Muscle layer of colon (tissue), 2 donors: Measurements from ENCODE around the gene COX10.
"Not testable (repeated sequence)": the region's sequence is repeated elsewhere in the genome, so short reads cannot be mapped to it uniquely, and the experiment has no call there.

Experiments
- H3K27ac ChIP-seq: one replicate; pipeline ENCODE4 v1.7.0; 2013; ENCODE audit warnings: low read depth, mild to moderate bottlenecking, low read length, moderate library complexity
- H3K27me3 ChIP-seq, 2 donors: one replicate each; pipeline ENCODE4 v1.7.0; 2013; ENCODE audit warnings: low read length in 2 of 2, mild to moderate bottlenecking in 2 of 2; ENCODE audit not compliant: insufficient read depth in 2 of 2, control insufficient read depth in 1 of 2
- H3K36me3 ChIP-seq: one replicate; pipeline ENCODE4 v1.7.0; 2013; ENCODE audit warnings: mild to moderate bottlenecking, low read length; ENCODE audit not compliant: insufficient read depth
- H3K4me1 ChIP-seq: one replicate; pipeline ENCODE4 v1.7.0; 2013; ENCODE audit warnings: mild to moderate bottlenecking, low read length; ENCODE audit not compliant: insufficient read depth
- H3K4me3 ChIP-seq, 2 donors: one replicate each; pipeline ENCODE4 v1.7.0; 2013; ENCODE audit warnings: low read length in 2 of 2, low read depth in 1 of 2, mild to moderate bottlenecking in 1 of 2, moderate library complexity in 1 of 2
- H3K9ac ChIP-seq: one replicate; pipeline ENCODE4 v1.7.0; 2013; ENCODE audit warnings: low read length
- H3K9me3 ChIP-seq: one replicate; pipeline ENCODE4 v1.7.0; 2013; ENCODE audit warnings: mild to moderate bottlenecking, low read length
- donor health status: abdominal sarcoma.
- donor health status: Adenocarcinoma of cecum.

Gene COX10

DNA sequence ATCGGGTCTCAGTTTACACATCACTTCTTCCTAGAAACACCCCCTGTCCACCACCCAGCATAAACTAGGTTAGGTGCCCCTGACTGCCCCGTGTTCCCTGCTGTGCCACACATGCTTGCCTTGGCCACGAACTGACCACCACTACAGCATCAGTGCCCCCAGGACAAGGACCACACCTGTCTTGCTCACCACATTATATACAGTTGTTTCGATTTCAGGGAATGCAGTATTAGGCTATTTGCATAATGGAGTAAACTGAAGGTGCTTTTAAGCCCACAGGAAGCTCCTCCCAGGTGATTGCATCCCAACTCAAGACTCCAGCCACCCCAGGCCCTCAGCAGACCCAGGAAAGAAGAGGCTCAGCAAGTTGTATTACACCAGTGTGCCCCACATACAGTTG lies 117.1 kb downstream of the COX10 start:
- H3K9me3 ChIP-seq, H3K36me3 ChIP-seq, H3K27ac ChIP-seq, H3K4me3 ChIP-seq, H3K9ac ChIP-seq, H3K4me1 ChIP-seq, H3K27me3 ChIP-seq: not testable (repeated sequence)

DNA sequence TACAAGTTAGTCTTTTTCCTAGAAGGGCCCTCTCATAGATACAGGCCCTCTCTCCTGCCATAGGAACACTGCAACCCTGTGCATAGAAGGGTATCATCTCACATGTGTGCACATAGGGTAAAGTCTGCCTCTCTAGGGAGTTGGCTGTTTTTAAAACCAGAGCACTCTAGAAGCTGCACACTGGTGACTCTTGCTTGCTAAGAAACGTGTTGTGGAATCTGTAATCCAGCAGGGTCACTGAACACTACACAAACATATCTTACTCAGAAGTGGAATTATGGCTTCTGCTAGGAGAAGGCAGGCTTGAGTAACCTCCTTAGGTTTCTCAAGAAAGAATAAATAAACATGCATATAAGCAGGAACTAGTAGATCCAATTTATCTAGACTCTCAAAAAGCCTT lies 121.5 kb downstream of the COX10 start:
- H3K4me1 ChIP-seq, H3K4me3 ChIP-seq, H3K27me3 ChIP-seq, H3K9ac ChIP-seq, H3K9me3 ChIP-seq, H3K27ac ChIP-seq, H3K36me3 ChIP-seq: not testable (repeated sequence)

DNA sequence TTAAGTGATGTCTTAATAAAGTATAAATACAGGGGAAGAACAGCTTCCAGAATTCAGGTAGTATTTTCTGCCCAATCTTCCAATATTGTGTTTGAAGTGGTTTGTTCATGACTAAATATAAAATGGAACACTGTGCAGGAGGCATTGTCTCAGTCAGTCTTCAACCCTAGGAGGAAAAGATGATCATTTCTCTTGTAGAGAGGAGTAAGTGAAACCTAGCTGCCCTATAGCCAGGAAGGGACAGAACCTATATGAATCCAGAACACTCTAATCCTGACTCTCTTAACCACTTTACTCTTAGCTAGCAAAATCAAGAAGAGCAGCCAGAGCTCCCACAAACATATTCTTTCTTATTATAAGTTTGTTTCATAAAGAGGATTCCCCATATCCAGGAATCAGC lies 122.2 kb downstream of the COX10 start:
- not testable (repeated sequence) for H3K9me3 ChIP-seq, H3K27ac ChIP-seq, H3K36me3 ChIP-seq, H3K9ac ChIP-seq, H3K27me3 ChIP-seq, H3K4me1 ChIP-seq, H3K4me3 ChIP-seq

GRCh38 chr17:14192039-14192438 lies 122.7 kb downstream of the COX10 start:
- not testable (repeated sequence) for H3K9ac ChIP-seq, H3K27me3 ChIP-seq, H3K9me3 ChIP-seq, H3K4me1 ChIP-seq, H3K27ac ChIP-seq, H3K36me3 ChIP-seq, H3K4me3 ChIP-seq

- H3K27ac ChIP-seq, H3K4me1 ChIP-seq: not testable (repeated sequence)
Measured at GRCh38 chr17:14192636-14193344, 123.5 kb downstream of the COX10 start.

GRCh38 chr17:14196377-14196997 lies 127.2 kb downstream of the COX10 start:
- H3K4me1 ChIP-seq = no peaks in the 10 kb centered on the region
- H3K27me3 ChIP-seq = no peaks in the 10 kb centered on the region
- H3K36me3 ChIP-seq = no peaks in the 10 kb centered on the region
- H3K27ac ChIP-seq = no peak overlapping the region
- no peak overlapping the region for H3K9ac ChIP-seq
- no peaks in the 10 kb centered on the region for H3K9me3 ChIP-seq
- H3K4me3 ChIP-seq = no peak overlapping the region

More at GRCh38 chr17:14192636-14193344, 123.5 kb downstream of the COX10 start:
- not testable (repeated sequence) for H3K36me3 ChIP-seq, H3K9ac ChIP-seq, H3K4me3 ChIP-seq, H3K9me3 ChIP-seq, H3K27me3 ChIP-seq

GRCh38 chr17:14197057-14197456 lies 127.8 kb downstream of the COX10 start:
- Histone ChIP-seq H3K4me3 (no peak overlapping the region), H3K9me3 (no peaks in the 10 kb centered on the region), H3K27me3 (no peaks in the 10 kb centered on the region), H3K27ac (no peak overlapping the region), H3K36me3 (no peaks in the 10 kb centered on the region), H3K4me1 (no peaks in the 10 kb centered on the region), H3K9ac (no peak overlapping the region)

DNA sequence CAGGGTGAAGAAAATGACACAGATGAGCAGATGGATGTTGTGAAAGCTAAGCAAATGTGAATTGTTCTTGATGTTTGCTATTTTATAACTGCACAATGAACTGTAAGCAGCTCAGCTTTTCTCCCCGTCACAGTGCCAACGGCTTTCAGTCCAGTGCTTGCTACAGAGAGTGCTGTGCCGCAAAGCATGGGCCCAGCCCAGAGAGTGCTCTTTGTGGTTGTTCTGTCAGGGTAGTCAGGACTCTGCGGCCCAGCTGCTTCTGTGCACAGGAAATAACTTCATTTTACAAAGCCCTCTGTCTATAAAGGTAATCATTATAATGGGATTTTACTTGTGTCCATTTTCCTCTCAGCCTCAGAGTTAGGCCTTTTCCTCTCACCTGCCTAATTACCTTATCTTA lies 128.3 kb downstream of the COX10 start:
- no peak overlapping the region for H3K27ac ChIP-seq
- no peaks in the 10 kb centered on the region for H3K4me1 ChIP-seq
- H3K4me3 ChIP-seq = no peak overlapping the region
- H3K9me3 ChIP-seq = no peaks in the 10 kb centered on the region
- H3K9ac ChIP-seq = no peak overlapping the region
- no peaks in the 10 kb centered on the region for H3K36me3 ChIP-seq
- no peaks in the 10 kb centered on the region for H3K27me3 ChIP-seq

- H3K4me1 ChIP-seq = no peaks in the 10 kb centered on the region
Measured at GRCh38 chr17:14198013-14198412, 128.7 kb downstream of the COX10 start.

GRCh38 chr17:14198575-14198974 lies 129.3 kb downstream of the COX10 start:
- no peak overlapping the region for H3K4me3 ChIP-seq
- H3K4me1 ChIP-seq = no peaks in the 10 kb centered on the region
- H3K27me3 ChIP-seq = no peaks in the 10 kb centered on the region
- no peak overlapping the region for H3K27ac ChIP-seq
- H3K9me3 ChIP-seq = no peaks in the 10 kb centered on the region
- no peak overlapping the region for H3K9ac ChIP-seq
- H3K36me3 ChIP-seq = no peaks in the 10 kb centered on the region

More at GRCh38 chr17:14198013-14198412, 128.7 kb downstream of the COX10 start:
- no peak overlapping the region for H3K9ac ChIP-seq
- no peaks in the 10 kb centered on the region for H3K27me3 ChIP-seq
- no peak overlapping the region for H3K27ac ChIP-seq
- H3K36me3 ChIP-seq = no peaks in the 10 kb centered on the region
- H3K9me3 ChIP-seq = no peaks in the 10 kb centered on the region
- no peak overlapping the region for H3K4me3 ChIP-seq

DNA sequence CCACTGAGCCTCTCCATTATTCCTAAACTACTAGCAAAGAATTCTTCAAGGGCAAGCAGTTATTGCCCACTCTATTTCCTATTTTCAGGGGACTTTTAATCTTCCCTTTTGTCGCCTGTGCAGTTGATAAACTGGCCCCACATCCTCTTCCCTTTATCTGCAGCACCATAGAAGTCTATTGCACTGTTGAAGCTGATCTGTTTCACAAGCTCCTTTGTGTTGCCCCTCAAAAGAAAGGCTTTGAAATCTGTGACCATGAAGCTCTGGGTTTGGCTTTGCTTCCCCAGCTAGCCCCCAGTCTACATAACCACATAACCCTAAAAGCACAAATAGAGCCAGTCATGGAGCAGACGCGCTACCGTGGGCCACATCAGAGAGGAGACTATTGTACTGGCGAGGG lies 130.3 kb downstream of the COX10 start:
- Histone ChIP-seq H3K9me3 (no peaks in the 10 kb centered on the region), H3K4me3 (no peak overlapping the region), H3K36me3 (no peaks in the 10 kb centered on the region), H3K27me3 (no peaks in the 10 kb centered on the region), H3K4me1 (no peaks in the 10 kb centered on the region), H3K27ac (no peak overlapping the region), H3K9ac (no peak overlapping the region)

DNA sequence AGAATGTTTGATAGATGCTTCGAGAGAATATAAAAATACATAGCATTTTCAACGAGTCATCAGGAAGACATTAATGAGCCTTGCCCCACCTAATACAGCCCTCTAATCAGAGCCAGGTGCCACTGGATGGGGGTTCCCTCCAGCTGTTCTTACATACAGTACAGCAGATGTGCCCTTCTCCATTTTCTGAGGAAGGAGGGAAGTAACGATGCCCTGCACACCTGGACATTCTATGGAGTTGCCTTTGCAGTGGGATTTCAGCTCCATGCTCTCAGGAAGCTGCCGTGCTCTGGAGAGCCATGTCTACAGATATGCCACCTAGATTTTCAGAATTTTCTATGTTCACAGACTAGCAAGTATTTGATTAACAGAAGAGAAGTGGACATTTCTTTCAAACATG lies 131.1 kb downstream of the COX10 start:
- H3K4me1 ChIP-seq = no peaks in the 10 kb centered on the region
- H3K9ac ChIP-seq = no peak overlapping the region
- H3K4me3 ChIP-seq = no peak overlapping the region
- no peaks in the 10 kb centered on the region for H3K36me3 ChIP-seq
- H3K9me3 ChIP-seq = no peaks in the 10 kb centered on the region
- H3K27me3 ChIP-seq = no peaks in the 10 kb centered on the region
- H3K27ac ChIP-seq = no peak overlapping the region
